GM19324 (cell line): Measurements from ENCODE around the gene MRPL54.

Source experiments
- ATAC-seq: cut with Tn5 transposase; IDR thresholded peaks from one replicate; pipeline ENCODE4 v1.9.1; 2021; ENCODE audit warnings: mild to moderate bottlenecking, moderate library complexity; ENCODE audit not compliant: unreplicated experiment, low FRiP score

Gene MRPL54

DNA sequence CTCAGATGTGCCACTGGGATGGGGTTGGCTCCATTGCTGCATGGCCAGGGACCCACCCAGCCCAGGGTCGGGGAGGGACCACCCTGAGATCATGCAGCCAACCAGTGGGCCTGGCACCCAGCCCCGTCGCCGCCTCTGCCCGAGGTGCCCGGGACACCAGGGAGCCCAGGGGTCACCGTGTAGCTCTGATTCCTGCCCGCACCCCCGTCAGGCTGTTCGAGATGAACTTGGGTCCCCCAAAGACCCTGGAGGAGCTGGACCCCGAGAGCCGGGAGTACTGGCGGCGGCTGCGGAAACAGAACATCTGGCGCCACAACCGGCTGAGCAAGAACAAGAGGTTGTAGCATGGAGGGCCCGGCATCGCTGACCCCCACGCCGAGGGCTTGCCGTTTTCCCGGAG lies 4.6 kb downstream of the MRPL54 start:
- no peak for ATAC-seq

DNA sequence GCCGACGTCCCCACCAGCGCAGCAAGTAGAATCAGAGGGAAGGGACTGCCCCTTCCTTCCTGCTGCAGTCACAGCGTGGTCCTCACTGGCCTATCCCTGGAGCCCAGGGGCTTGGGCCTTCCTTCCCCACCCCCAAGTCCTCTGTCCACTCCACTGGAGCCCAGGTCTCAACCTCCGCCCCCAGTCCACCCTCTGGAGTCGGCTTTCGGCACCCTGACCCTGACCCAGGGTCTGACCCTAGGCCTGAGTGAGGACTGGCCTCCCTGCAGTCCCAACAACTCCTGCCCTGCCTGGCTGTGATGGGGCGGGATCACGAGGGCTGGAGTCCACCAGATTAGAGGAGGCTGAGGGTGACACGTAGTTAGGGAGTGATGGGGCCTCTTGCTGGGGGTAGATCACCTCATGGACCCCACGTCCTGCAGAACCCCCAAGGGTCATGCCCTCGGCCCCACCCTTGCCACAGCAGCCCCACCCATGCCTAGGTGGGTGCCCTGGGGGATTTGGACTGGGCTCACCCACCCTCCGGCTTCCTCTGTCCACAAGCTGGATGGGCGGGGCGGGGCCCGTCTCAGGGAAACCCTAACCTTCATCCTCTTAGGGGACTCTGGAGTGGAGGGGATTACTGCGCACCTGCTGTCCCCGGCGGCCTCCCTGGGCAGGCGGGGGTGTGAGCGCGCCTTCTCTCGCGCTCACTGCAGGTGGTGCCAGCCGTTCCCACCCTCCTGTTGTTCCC lies 5.7 kb downstream of the MRPL54 start:
- ATAC-seq, result no peak

DNA sequence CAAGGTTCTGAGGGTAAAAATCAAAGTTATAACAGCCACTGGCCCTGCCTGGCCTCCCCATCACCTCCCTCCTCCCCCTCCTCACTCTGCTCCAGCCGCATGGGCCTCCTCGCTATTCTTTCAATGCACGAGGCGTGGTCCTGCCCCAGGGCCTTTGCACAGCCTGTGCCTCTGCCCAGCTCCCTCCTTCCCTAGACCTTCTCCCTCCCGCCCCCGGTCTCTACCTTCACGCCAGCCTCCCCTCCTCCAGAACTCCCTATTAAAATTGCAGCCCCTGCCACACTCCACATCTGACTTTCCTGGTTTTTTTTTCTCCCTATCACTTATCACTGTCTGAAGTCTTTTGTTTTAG lies 6.2 kb downstream of the MRPL54 start:
- ATAC-seq, result no peak

DNA sequence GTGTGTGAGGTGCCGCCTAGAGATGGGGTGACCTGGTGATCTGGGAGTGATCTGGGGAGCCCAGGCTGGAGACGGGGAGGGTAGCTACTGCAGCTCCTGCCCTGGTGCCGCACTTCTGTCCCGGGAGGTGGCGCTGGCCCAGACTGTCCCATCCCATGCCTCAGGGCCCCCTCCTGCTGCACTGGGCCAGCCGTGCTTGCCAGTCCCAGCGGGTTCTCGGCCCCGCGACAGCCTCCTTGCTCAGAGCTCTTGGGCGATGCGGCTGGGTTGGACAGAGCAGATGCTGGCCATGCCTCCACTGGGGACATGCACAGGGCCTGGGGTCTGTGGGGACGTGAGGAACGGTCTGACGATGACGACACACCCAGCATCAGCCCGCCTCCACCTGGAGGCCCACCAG lies 7.0 kb downstream of the MRPL54 start:
- no peak for ATAC-seq

DNA sequence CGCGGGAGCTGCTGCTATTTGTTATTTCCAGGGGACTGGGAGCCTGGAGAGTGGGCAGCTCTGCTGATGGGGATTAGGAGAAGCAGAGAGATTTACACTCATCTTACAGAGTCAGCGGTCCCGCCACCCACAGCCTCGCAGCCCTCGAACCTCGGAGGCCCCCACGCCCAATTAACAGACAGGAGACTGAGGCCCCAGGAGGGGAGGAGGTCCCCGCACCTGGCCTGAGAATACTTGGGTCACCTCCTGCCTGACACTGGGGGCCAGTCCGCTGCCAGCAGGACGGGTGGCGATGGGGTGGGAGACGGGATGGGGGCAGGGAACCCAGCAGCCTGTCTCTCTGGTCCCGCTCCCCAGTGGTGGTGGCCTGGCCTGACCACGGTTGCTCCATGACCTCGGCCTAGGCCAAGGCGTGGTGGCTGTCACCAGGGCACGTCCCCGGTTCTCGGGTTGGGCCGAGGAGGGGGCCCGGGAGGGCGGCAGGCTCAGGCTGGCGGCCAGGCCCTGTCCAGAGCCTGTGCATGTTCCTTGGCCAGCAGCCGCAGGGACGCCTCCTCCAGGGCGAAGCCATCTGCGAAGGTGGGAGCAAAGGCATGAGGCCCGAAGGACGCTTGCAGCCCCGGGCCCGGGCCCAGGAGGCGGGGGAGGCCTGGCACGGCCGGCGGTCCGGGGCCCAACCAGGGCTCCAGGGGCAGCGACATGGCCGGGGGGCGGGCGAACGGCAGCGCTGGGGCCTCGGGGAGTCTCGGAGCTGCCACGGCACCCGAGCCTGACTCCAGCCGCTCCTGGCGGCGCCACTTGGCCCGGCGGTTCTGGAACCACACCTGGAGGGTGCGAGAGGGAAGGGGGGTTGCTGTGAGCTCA lies 7.9 kb downstream of the MRPL54 start:
- no peak for ATAC-seq

DNA sequence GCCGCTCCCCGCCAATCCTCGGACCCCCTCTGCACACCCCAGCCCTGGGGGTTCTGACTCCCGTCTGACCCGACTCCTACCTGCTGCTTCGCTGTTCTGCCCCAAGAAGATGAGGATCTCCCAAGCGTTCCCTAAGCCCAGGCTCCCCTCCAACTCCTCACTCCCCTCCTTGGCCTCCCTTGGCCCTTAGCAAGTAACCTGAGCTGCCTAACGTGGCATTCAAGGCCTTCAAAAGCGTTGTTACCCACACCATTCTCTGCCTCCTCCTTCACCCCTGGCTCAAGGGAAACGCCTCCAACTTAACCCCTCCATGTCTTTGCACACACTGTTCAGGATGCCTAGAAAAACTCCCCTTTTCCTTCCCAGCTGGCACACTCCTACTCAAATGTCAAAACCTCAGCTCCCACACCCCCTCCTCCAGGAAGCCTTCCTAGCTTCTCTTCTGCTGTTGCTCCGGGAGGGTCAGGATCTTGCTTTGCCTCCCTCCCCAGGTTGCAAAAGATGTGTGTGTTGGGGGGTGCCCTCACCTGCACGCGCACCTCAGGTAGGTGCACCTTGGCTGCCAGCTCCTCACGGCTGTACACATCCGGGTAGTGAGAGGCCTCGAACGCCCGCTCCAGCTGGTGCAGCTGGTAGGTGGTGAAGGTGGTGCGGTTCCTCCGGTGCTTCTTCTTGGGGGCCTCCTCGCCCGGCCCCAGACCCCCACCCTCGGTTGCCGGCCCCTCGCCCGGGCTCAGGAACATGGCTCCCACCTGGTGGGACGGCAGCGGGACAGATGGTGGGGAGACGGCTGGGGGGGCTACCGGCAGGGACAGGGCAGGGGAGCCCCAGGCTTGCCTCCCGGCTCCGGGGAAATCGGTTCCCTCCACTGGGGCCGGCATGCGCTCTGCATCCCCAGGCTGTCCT lies 8.8 kb downstream of the MRPL54 start:
- ATAC-seq, result no peak

DNA sequence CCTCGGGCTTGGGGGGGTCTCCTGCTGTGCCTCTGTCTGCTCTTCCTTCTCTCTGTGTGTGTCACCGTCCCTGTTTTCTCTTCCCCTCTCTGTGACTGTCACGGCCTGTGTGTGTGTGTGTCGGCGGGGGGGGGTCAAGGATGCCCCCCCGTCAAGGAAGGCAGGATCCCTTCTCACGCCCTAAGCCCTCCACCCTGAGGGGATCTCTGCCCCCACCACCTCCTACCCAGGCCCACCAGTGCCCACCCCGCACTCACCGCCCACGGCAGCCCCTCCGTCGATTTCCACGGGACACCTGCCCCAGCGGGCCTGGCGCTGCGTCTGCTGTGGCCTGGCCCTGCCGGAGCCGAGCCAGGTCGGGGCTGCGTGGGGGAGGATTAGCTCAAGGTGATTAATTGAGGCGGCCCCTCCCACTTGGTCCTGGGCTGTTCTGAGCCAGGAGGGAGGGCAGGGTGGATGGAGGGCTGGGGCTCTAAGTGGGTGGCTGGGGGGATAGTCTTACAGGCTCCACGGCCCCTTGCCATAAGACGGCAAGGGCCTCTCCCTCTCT lies 9.5 kb downstream of the MRPL54 start, which contains the start of gene RAX2:
TSS of gene RAX2 (minus strand) at position 323 of the 550 bp plus-strand sequence. CDS start 486 bp downstream, outside the sequence.
- ATAC-seq, result no peak

DNA sequence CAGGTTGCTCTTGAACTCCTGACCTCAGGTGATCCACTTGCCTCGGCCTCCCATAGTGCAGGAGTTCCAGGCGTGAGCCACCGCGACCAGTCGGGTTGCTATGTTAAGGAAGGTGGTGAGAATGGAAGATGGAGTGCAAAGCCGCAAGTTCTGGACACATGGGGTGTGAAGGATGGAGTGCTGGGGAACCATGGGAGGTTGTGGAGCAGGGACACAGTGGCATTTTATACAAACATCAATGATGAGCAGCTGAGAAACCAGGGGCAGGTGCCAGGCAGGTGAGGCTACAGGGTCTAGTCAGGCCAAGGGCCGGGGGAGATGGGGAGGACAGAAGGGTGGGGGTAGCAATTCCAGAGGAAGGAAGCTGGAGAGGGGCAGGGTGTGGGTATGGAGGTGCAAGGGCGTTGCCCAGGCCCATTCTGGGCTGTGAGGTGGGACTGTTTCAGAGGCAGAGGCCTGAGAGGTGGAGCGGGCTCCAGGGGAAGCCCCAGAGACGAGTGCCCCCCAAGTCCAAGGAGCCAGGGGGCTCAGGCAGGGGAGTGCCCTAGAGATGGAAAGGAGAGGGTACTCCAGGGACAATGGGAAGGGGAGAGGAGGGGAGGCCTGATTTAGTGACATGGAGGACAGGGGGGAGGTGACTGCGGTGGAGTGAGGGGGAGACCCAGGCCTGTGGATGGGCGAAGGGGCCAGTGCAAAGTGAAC lies 11.5 kb downstream of the MRPL54 start:
- no peak for ATAC-seq

DNA sequence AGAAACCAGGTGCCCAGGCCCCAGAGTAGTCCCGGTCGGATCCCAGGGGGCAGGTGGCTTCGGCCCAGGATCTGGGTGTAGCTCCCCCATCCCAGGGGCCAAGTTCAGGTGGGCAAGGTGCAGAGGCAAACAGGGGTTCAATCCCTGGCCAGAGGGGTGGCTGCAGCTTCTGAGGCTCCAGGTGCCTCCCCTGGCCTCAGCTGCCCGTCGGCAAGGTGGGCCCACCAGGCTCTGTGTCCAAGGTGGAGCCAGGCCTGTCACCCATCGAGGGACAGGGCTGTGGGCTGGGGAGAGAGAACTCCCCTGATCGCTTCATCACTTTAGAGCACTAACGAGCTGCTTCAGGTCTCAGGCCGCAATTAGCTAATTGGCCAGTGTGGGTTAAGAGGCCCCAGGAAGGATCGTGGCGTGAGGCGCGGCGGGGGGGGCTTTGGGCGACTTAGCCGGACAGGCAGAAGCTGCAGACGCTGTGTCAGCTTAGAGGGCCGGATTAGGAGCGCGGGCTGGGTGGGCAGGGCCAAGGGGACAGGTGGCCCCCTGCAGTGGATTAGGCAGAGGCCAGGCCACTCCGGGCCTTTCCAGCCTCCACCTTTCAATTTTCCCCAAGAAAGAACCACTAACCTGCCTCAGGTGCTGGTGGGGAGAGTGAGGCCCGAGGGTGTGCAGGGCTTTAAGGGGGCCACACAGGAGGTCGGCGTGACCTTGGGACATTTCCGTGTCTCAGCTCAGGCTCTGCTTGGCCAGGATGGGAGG lies 12.3 kb downstream of the MRPL54 start:
- ATAC-seq, result no peak

DNA sequence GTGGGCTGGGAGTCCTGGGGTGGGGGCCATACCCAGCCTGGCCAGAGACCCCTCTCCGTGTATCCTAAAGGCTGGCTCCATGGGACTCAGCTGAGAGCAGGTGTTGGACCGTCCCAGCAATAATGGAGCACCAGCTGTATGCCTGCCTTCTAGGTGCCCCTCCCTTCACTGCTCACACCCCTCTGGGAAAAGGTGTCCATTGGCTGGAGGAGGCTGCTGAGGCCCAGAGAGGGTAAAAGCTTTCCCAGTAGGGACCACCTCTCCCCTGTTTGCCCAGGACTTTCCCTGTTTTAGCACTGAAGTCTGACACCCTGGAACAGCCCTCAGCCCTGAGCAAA lies 12.9 kb downstream of the MRPL54 start:
- ATAC-seq, result no peak

DNA sequence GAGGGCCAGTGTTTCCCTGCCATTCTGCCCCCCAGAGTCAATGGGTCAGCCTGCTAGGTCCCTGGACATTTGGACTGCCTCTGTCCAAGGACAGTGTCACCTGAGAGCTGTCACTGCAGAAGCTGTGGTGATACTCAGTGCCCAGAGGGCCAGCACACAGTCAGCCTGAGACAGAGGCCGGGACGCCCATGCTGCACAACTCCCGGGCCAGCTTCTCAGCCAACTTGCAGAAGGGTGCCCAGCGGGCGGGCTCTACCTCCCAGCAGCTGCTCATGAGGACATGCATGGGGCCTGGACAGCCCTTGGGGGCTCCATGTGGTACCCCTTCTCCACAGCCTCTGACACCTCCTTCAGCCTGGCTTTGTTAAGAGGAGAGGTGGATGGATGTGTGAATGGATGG lies 13.3 kb downstream of the MRPL54 start:
- ATAC-seq, result no peak

DNA sequence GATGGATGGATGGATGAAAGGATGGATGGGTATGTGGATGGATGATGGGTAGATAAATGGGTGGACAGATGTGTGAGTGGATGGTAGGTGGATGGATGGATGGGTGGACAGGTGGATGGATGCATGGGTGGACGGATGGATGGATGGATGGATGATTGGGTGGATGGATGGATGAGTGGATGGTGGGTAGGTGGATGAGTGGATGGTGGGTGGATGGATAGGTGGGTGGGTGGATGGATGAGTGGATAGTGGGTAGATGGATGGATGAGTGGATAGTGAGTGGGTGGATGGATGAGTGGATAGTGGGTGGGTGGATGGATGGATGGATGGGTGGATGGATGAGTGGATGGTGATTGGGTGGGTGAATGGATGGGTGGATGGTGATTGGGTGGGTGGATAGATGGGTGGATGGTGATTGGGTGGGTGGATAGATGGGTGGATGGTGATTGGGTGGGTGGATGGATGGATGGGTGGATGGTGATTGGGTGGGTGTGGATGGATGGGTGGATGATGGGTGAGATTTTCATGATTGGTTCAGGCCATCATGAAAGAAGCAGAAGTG lies 14.1 kb downstream of the MRPL54 start:
- ATAC-seq, result no peak

DNA sequence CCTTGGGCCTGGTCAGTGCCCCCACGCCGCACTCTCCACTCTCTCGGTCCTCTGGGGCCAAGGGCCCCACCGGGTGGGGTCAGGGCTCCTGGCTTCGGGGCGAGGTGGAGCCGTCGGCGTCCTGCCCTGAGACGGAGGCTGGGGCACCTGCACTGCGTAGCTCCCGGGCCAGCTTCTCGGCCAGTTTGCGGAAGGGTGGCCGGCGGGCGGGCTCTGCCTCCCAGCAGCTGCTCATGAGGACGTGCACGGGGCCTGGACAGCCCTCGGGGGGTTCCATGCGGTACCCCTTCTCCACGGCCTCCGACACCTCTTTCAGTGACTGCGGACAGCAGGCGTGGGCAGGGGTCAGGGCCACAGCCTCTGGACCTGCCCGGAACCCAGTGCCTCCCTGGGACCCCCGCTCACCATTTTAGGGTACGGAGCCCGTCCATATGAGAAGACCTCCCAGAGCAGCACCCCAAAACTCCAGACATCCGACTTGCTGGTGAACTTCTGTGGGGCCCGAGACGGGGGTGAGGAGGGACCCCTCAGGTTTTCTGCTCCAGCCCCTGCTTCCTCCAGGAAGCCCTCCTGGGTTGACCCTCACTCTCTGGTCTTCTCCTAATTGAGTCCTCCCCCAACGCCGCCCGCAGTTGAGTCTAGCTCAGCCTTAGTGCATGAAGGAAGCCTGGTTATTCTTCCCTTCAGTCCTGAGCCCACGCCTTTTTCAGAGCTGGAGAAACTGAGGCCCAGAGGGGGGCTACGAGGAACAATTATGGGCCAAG lies 15.8 kb downstream of the MRPL54 start:
- no peak for ATAC-seq

DNA sequence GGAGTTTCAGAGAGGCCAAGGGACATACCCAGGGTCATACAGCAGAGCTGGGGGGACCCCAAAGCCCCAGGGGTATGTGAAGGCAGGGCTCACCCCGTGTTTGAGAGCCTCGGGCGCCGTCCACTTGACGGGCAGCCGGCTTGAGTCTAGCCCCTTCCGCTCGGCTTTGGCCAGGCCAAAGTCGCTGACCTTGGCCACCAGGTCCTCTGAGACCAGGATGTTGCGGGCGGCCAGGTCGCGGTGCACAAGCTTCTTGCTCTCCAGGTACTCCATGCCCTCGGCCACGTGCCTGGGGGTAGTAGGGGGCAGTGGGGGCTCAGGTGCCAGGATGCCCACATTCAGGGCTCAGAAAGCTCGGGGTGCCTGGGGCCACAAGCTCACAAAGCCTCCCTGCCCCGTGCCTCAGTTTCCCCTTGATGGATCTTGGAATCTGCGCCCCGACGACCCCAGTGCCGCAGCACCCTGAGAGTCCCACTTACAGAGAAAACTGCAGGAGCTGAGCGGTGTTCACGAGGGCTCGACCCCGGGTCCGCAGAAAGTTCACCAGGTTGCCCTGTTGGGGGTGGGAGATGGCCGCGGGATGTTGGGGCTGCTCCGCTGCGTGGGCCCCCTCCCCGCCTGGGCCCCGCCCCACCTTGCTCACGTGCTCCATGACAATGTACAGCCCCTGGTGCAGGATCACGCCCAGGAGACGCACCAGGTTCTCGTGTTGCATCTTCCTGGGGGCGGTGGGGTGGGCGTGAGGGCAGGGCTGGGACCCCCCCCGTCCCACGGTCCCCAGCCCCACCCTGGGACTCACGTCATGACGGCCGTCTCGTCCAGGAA lies 16.6 kb downstream of the MRPL54 start:
- no peak for ATAC-seq

DNA sequence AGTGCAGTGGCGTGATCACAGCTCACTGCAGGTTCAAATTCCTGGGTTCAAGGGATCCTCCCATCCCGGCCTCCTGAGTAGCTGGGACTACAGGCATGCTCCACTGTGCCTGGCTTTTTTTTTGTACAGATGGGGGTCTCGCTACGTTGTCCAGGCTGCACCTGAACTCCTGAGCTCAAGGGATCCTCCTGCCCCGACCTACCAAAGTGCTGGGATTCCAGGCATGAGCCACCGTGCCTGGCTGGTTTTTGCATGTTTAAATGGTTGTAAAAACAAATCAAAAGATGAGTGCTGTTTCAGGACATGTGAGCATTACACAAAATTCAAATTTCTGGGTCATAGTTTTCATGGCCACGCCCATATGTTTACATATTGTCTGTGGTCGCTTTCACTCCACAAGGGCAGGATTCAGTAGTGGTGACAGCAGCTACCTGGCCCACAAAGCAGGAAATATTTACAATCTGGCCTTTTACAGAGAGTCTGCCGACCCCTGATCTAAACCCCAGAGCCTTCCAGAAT lies 18.4 kb downstream of the MRPL54 start:
- ATAC-seq, result no peak

DNA sequence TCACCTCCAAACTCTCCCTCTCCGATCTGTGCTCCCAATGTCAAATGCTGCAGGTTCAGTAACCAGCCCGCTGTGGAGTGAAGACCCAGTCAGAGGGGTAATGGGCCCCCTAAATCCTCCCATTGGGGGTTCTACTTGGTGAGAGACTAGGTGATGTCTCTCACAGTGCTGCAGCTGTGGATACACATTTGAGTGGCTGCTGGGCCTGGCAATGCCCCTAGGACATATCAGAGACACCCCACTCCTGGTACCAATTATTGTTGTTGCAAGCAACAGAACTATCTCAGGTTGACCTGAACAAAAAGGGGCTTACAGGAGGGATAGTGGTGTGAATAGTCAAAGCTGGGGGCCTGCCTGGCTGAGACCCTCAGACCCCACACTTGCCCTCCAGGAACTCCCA lies 19.1 kb downstream of the MRPL54 start:
- no peak for ATAC-seq

DNA sequence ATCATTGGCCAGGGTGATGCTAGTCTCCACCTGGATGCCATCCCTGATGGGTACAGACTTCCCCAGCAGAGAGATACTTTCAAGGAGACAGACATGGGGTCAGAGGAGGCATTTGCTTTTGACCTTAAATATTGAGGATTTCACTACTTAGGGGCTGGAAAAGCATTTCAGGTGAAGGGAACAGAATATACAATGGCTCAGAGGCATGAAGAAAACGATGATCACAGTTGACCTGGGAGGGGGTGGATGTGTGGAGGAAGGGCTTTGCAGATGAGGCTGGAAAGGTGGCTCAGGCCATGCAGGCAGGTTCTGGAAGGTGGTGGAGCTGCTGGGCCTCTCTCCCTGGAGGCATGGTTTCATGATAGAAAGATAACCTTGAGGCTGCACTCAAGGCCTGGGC lies 19.8 kb downstream of the MRPL54 start:
- no peak for ATAC-seq
